Glomerular visceral epithelial cell (primary cell): ENCODE measurements around the gene PCP2.
A peak's percentile ranks its signal among the peaks of the same experiment; 100 is the strongest.

ENCODE experiments used
- DNase-seq: peaks from one replicate; pipeline ENCODE4 v3.0.0-alpha.2; 2016; ENCODE audit errors: extremely low spot score

PCP2 gene

DNA sequence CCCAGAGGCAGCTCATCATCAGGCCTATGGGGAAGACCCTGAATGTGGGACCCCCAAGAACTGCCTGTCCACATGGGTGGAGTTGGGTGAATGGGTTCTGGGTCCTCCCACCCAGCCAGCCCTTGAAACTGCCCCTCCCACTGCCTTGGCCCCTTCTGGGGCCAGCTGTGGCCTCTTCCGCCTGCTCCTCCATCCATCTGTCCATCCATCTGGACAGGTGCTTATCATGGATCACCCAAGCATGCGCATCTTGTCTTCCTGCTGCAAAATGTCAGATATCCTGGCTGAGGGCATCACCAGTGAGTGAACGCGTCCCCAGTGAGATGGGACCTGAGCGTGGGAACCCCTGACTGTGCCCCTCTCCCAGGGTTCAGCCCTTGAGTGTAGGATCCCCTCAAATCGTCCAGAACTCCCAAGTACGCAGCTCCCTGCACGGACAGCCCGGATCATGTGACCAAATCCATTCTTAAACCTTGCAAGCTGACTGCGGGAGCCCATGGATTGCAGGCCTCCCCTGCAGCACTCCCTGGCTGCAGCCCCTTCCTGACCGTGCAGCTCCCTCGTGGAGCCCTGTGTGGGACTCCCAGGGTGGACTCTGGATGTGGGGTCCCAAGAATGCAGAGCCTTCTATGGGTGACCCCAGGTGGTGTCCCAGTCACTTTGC is 5.4 kb upstream of the PCP2 start:
- no peak for DNase-seq

DNA sequence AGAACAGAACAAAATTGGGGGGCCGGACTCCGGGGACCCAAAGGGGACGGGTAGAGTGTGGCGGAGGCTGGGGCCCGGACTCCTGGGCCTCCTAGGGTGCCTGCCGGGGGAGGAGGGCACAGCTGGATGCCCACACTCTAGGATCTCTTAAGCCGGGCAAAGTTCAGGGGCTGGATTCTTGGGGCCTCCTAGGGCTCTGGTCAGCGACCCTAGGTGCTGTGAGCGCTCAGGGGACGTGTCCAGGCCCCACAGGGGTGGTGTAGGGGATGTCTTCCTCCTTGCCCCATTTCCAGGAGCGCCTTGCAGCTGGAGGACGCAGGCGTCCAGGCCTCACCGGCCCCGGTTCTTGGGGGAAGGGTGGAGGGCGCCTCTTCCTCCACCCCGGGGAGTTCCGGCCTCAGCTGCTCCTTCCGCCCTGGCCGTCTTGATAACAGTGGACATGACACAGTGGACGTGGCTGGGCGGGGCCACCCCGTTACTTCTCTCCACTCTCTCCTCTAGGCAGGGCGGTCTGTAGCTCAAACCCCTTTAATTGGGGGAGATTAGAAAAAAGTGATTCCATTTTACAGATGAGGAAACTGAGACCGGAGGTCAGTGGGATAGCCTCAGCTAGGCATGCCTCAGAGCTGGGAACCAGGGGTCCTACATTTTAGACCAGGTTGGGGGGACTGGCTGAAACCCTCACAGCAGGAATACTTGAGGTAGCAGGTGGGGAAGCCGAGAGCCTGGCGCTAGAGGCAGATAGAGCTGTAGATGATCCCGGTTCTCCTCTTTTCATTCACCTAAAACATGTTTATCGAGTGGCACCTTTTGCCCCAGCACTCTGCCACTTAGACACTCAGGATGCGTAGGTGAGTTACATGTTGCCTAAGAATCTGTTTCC is 4.1 kb upstream of the PCP2 start:
- DNase-seq: peak; percentile 38

DNA sequence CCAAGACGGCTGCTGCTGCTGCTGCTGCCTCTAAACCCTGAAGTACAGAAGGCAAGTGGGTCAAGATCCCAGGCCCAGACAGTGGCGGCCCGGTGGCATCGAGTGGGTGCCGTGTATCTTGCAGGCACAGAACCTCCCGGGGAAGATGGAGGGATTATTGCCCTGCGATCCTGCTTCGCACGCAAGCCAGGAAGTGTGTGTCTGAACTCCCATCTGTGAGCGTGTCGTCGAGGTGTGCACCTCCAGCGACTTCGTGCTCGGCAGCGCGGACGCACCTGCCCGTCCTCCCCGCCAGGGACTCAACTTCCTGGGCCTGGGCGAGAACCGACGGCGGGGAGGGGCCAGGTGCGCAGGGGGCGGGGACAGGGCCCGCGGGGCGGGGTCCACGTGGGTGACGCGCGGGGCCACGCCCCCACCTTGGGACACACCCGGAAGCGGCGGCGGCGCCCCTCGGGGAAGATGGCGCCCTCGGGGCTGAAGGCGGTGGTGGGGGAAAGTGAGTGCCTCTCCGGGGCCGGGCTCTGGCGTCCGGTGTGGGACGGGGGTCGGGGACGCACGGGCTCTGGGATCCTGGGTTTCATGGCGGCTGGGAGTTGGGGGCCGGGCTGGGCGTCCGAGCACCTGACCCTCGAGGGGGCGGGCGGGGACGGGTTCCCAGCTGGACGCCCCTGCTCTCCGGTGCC is 3.3 kb upstream of the PCP2 start, which contains the start of gene STXBP2:
Gene STXBP2, plus strand, starts transcription at position 420 of the 683 bp plus-strand sequence. Its CDS starts 40 bp downstream, at position 460.
- DNase-seq: peak; percentile 82

DNA sequence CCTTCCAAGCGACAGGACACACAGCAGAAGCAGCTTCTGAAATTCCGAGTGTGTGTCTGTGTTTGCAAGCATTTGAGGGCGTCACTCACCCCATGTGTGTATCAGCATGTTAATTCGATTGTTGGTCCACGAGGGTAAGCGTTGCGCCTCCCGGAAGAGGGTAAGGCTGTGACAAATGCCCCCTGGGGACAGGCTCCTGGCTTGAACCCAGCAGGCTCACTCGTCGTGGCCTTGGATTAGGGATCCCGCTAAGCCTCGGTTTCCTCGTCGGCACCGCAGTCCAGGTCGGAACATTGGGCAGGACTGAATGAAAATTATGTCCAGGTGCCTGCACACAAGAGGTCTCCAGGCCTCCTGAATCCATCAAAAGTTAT is 2.8 kb upstream of the PCP2 start:
- no peak for DNase-seq

DNA sequence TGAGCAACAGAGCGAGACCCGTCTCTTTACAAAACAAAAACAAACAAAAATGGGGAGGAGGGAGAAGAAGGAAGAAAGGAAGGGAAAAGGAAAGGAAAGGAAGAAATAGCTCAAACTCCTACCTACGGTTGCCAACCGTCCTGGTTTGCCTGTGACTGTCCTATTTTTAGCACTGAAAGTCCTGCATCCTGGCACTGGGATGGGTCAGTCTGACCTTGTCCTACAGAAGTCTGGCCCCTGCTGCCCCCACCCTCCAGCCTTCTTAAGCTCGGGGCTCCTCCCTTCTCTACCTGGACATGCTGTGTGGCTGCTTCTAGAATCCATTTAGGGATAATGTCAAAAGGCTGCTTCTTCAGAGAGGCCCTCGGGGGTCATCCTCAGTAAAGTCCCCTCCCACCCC is 2.2 kb upstream of the PCP2 start:
- no peak for DNase-seq

DNA sequence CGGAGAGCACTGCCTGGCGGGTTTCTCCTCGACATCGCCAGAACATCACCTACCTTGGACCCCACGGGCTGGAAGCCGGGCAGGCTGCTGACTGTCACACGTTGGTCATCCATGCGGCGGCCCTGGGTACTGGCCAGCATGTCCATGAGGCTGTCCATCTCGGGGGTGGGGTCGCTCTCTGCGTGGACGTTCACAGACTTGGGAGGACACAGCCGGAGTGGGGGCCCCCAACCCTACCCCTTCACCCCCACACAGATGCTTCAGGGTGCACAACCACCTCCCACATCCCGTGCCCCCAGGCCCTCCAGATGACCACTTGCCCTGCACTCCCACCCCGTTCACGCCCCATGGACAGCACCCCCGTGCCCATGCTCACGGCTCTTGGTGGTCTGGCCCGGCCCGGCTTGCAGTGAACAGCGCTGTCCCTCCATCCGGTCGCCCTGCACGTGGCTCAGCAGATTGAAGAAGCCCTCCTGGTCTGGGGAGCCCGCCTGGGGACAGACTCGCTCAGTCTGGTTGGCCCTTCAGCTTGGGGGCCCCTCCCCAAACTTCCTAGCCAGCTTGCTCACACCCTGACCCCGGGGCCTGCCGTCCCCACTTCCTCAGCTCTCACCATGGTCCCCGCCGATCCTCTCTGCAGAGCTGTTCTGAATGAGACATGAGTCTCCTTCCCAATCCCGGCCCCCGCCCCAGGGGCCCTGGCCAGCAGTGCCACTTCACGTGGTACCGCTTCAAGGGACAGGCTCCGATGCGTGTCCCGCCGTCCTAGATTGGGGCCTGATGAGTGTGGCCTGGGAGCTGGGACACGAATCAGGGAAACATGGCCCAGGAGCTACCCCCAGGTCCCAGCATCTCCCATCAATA is 947 bp downstream of the PCP2 start:
- DNase-seq: no peak

DNA sequence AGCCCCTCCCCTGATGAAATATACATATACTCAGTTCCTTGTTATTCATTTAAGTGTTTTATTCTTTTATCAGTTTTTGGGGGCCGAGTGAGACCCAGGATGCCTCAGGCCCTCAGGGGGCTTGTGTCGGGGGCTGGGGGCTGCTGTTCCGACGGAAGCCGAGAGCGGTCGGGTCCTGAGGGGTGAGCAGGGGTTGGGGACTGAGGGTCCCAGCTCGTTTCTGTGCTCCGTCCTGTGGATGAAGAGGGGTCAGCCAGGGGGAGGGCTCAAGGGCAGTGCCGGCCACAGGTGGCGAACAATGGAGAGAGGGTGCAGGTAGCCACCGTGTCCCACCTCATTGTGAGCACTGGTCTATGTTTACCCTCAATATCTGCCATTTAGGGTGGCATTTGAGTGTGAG is 1.9 kb downstream of the PCP2 start:
- DNase-seq: no peak

DNA sequence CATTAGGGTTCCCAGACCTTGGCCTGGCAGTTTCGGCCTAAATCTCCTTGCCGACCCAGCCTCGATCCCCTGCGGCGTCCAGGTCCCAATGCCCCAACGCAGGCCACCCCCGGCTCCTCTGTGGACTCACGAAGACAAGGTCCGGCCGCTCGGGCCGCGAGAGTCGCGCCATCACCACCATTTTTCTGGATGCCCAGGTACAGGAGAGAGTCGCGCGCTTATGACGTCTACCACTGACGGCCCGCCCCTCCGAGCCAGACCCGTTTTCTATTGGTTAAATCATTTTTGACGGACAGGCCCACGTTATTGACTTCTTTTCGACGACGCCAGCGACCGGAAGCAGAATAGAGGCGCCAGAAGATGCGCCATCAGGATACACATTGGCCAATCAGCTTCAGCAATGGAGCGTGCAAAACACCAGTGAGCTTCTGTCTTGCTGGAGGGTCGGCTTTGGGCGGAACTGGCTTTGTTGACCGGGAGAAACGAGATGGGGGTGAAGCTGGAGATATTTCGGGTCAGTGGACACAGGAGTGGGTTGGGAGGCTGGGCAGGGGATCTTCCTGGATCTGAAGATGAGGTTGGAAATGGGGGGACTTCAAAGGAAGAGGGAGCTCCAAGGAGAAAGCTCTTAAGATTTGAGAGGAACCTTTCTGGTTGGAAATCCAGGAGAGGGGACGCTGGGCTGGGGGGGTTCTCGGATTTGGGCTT is 4.0 kb downstream of the PCP2 start, which contains the start of the genes PET100 and XAB2:
Gene PET100, plus strand, starts transcription at position 447 of the 708 bp plus-strand sequence. Its CDS starts 41 bp downstream, at position 488.
Gene XAB2, minus strand, starts transcription at position 199 of the 708 bp plus-strand sequence. Its CDS starts 18 bp downstream, at position 181.
- peak; percentile 99 for DNase-seq

DNA sequence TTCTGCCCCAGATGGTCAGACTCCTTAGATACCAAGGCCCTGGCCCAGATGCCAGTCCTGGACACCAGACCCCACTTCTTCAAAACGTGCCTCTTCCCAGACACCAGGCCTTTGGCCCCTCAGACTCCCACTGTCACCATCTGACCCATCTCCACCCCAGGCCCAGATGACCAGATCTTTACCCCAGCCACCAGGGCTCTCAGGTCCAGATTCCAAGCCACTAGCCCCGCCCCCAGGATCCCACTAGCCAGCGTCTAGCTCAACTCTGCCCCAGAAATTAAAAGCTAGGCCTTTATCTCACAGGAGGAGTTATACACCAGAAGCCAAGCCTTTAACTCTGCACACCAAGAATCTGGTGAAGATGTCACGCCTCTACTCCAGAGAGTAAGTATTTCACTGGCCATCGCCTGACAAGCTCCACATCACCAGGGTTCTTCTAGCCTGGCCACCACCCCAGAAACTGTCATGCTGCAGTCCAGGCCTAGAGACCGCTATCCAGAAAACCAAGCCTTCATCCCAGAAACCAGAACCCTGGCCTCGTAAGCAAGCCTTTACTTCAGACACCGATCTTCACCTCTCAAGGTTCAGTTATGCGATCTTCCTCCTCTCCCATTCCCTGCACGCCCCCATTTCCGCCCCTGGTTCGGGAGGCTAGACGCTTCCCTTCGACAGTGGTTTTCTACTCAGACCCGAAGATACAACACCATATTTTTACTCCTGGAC is 4.8 kb downstream of the PCP2 start:
- DNase-seq: no peak

DNA sequence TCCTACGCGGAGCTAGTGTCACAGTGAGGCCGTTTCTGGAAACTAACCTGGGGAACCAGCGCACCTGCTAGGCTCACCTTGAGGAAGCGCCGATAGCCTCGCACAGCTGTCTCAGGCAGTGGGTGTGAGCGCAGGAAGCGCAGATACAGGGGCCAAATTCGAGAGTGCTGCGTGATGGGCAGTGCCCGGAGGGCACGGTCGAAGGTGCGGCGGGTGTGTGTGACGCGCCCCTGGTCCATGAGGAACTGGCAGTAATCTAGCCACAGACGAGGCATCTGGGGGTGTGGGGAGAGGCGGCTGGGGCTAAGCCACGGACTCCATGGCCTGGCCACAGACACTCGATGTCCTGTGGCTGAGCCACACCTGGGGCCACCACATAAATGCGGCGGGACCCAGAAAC is 6.4 kb downstream of the PCP2 start:
- DNase-seq: no peak

DNA sequence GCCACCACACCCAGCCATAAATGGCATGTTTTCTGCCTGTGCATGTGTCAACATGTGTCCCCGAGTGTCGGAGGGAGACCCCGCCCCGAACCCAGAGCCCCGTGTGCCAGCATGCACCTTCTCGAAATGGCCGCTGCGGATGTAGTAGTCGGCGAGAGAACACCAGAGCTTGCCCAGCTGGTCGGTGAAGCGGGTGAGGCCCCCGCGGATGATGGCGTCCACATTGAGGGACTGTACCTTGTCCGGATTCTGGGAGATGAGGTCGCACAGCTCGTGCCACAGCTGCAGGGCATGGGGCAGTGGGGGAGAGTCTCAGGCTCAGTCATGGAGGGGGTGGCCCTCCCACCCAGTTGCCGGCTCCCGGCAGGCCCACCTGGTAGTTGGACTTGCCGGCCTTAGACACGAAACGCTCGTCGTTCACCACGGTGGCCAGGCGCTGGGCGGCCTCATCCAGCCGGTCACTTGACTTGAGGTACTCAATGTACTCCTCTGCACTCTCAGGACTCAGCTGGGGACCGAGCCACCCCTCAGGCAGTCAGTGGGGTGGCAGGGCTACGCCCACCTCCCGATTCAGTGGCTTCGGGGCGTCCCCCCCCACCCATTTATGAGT is 7.7 kb downstream of the PCP2 start:
- no peak for DNase-seq

DNA sequence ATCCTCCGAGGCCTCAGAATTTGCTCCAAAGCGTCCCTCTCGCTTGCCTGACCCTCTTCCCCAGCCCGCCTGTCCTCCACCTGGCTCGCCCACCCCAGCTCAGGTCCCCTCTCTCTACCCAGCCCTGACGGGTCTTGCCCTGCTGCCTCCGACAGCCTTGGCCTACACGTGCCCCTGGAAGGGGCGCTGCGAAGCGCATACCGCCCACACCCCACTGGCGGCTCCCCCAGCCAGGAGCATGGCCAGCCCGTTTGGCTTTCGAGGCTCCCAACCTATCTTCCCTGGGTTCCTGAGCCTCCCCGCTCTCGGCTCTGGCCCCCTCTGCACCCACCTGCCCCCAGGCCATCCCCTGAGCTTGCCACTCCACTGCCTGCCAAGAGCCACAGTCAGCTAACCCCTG is 8.7 kb downstream of the PCP2 start:
- DNase-seq: no peak

DNA sequence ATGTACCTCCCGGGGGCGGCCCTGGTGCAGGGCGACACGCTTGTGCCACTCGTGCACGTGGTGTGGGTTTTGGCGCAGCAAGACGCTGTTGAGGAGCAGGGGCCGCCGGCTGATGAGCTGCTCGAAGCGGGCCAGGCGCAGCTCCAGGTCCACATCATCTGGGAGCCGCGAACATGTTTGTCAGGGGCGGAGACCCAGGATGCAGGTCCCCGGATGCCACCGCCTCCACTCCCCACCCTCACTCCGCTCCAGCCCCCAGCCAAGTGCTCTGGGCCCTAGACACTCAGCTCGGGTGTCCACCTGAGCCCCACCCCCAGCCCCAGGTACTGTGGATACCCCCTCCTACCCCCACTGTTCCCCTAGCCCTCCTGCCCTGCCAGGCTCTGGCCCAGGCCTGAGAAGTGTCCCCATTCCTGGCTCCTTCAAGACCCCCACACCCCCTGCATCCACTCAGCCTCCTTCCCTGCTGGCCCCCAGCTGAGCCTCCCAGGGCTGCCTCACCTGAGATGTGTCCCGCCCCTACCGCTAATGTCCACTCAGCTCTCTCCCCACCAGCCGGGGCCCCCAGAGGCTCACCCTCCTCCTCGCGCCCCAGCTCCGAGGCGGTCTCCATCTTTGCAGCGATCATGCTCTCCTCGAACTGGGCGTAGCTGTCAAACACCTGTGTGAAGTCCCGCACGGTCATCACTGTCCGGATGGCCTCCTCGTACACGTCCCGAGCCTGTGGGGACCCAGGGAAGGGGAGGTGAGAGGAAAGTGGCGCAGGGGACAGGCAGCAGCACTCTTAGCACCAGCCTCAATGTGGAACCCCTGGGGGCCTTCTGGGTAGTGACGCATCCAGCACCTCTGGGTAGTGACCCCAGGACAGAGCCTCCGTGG is 9.6 kb downstream of the PCP2 start:
- no peak for DNase-seq

DNA sequence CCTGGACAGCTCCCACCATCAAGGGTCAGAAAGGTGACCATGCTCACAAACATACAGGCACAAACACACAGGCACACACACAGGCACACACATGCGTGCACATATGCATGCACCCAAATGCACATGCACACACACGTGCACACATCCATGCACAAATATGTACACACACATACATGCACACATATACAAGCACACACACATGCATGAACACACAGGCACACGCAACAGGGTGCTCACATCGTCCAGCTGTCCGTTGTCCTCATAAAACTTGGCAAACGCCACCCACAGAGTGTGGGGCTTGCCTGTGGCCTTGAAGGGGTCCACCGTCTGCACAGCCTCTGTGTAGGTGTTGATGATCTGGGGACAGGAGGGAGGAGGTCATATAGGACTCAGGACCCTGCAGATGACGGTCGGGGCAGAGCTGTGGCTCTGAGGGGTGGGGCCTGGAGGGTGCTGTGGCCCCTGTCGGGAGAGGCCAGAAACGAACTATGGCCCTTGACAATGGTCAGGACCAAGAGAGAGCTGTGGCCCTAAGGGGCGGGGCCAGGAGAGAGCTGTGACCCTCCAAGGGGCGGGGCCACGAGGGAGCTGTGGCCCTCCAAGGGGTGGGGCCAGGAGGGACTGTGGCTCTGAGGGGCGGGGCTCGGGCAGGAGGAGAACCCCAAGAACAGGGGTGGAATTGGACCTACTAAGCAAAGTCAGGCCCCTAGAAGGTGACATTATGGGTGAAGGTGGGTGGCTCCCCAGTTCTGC is 10.4 kb downstream of the PCP2 start:
- DNase-seq: no peak

DNA sequence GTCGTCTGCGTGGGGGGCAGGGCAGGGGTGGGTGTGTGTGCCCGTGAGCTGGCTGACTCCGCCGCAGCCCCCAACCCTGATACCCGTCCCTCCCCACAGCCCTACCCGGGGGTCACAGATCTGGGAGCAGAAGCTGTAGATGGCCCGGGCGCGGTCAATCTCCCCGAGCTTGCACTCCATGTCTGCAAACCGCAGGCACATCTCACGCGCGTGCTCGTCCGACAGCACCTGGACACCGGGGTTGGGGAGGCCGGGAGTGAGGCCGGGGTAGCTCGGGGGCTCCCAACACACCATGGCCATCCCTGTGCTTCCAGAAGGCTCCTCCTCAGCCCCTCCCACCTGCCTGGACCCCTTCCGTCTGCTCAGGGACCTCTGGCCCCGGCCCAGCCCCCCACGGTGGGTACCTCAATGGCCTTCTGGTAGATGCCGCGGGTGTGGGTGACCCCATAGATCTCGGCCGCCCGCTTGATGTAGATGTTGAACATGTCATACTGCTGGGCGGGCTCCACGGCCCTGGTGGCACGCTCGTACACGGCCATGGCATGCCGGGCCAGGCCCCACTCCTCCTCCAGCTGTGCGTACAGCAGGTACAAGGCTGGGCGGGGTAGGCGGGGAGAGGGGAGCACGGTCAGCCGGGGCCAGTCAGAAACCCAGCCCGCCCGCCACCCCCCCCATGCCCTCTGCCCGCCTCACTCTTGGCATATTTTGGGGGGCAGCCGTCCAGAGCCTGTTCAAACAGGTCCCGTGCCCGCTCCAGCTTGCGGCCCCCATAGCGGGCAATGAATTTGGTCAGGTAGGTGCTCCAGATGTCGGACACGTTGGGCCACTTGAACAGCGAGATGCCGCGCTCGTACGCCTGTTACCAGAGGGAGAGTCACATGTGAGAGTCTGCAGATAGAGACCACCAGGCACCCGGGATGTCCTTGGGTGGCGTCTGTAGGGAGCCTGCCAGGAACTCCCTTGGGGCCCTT is 12.8 kb downstream of the PCP2 start:
- no peak for DNase-seq

DNA sequence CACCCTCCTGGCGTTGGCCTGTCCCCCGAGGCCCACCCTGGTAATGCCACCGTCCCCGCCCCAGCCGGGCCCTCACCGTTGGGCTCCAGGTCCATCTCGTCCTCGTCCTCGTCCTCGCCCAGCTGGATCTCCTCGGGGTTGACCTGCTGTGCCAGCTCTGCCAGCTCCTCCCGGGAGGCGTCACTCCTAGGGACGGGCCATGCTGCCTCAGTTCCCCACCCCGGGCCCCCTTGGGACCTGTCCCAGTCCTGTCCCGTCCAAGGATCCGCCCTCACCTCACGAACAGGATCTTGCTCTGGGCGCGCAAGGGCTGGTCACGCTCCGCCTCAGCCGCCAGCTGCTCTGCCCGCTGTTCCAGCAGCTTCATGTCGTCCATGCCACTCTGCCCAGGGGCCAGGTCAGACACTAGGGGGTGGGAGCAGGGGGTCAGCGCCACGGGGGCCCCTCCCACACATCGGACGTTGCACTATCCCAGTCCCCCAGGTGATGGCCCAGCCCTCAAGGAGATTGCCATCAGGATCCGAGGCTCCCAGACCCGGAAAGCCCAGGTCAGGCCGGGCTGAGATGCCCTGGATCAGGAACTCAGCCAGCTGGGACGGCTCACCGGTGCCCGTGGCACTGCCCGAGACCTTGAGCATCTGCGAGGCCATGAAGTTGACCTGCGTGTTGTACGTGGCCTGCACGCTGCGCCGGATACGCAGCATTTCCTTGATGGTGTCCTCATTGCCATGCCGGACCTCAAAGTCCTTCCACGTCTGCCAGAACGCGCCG is 13.7 kb downstream of the PCP2 start:
- no peak for DNase-seq
